Measurements from ENCODE around the gene TMEM150A. TPM values are rescaled to one million over a fixed set of nuclear protein-coding genes. Genes with fewer than 3 reads are reported as not detected.

TMEM150A gene
- total and polyA plus RNA-seq, 10 donors = 9.4 to 18.8 (median 11.3) TPM

- peaks cover 43 to 100% (median 82%) of the 10 kb centered on the region in 6 donors for H3K4me1 ChIP-seq
- H3K4me3 ChIP-seq = peak within 1 kb of the TSS; percentile 39 to 77 (median 58)
- no peaks in the 10 kb centered on the region for H3K9me3 ChIP-seq
- 1 to 10% (median 4%) methylated on average over 27 to 52 of the region's 52 CpGs for WGBS, 5 donors
- intact Hi-C loops (cut with DNase I; ENCODE audit: low total_unique reads) = no loop called here
- peaks cover 0 to 5% (median 0%) of the 10 kb centered on the region in 7 donors for H3K27me3 ChIP-seq (replicated peaks in 1 of 7)
- DNase-seq = peak; percentile 90
- peaks cover 0 to 29% (median 5%) of the 10 kb centered on the region in 6 donors for H3K36me3 ChIP-seq
- H3K27ac ChIP-seq = peak within 1 kb of the TSS; percentile 83 to 93 (median 88)
- TF ChIP-seq CTCF (IDR thresholded peaks at IDR 0.05 in 8 of 11, conservative IDR thresholded peaks at IDR 0.05 in 3 of 11) = no peak
- peak; percentile 58 to 83 (median 79) for TF ChIP-seq POLR2AphosphoS5 (IDR thresholded peaks at IDR 0.05)
- TF ChIP-seq POLR2A (IDR thresholded peaks at IDR 0.05) = peak in 1 of 3 donors; percentile 9
These were observed 18.1 kb downstream of the TMEM150A start, which contains the start of gene VAMP5 for GRCh38 chr2:85584354-85584856. VAMP5 (plus strand) TSS chr2:85584431; CDS start chr2:85584491, 60 bp downstream.

- Histone ChIP-seq H3K9me3 (no peaks in the 10 kb centered on the region), H3K27ac (peak overlapping the region; percentile 83 to 93 (median 88)), H3K36me3 (peaks cover 0 to 29% (median 5%) of the 10 kb centered on the region in 6 donors), H3K4me3 (peak overlapping the region; percentile 39 to 77 (median 58)), H3K27me3 (replicated peaks in 1 of 7) (peaks cover 0 to 5% (median 0%) of the 10 kb centered on the region in 7 donors), H3K4me1 (peaks cover 43 to 100% (median 84%) of the 10 kb centered on the region in 6 donors)
- DNase-seq = no peak
- intact Hi-C loops (cut with DNase I; ENCODE audit: low total_unique reads) = no loop called here
- TF ChIP-seq POLR2A (IDR thresholded peaks at IDR 0.05) = no peak
- no peak for TF ChIP-seq CTCF (IDR thresholded peaks at IDR 0.05 in 8 of 11, conservative IDR thresholded peaks at IDR 0.05 in 3 of 11)
- peak in 1 of 3 donors; percentile 42 for TF ChIP-seq POLR2AphosphoS5 (IDR thresholded peaks at IDR 0.05)
- whole genome bisulfite sequencing, 5 donors = 19 to 32% (median 21%) methylated on average over 10 to 16 of the region's 16 CpGs
These were observed 18.7 kb downstream of the TMEM150A start for GRCh38 chr2:85583667-85584353.

- H3K4me1 ChIP-seq = peaks cover 33 to 100% (median 80%) of the 10 kb centered on the region in 6 donors
These were observed 20.0 kb downstream of the TMEM150A start for GRCh38 chr2:85582492-85582891.

More at GRCh38 chr2:85582492-85582891, 20.0 kb downstream of the TMEM150A start:
- no peak overlapping the region for H3K4me3 ChIP-seq
- H3K36me3 ChIP-seq = peaks cover 0 to 29% (median 5%) of the 10 kb centered on the region in 6 donors
- peaks cover 0 to 5% (median 0%) of the 10 kb centered on the region in 7 donors for H3K27me3 ChIP-seq (replicated peaks in 1 of 7)
- H3K9me3 ChIP-seq = no peaks in the 10 kb centered on the region
- intact Hi-C loops (cut with DNase I; ENCODE audit: low total_unique reads) = no loop called here
- TF ChIP-seq POLR2A (IDR thresholded peaks at IDR 0.05) (no peak), POLR2AphosphoS5 (IDR thresholded peaks at IDR 0.05) (no peak), CTCF (IDR thresholded peaks at IDR 0.05 in 8 of 11, conservative IDR thresholded peaks at IDR 0.05 in 3 of 11) (no peak)
- DNase-seq = no peak
- WGBS, 5 donors = 37 to 75% (median 60%) methylated on average over 1 of the region's 1 CpG
- peak overlapping the region in 4 of 8 donors; percentile 89 to 93 (median 92) for H3K27ac ChIP-seq

Measured in spleen (tissue), 11 donors.